HFFc6 (cell line): ENCODE results near the gene HIVEP3. TPM values are rescaled to one million over a fixed set of nuclear protein-coding genes. Genes with fewer than 3 reads are reported as not detected.

Experiments used
- DNase-seq: peaks from one replicate; pipeline ENCODE4 v3.0.0-alpha.2; 2018
- H3K27ac Mint-ChIP-seq: 2 replicates; pipeline ENCODE4 v1.8.0; 2020; ENCODE audit warnings: mild to moderate bottlenecking, mixed read lengths
- H3K27me3 Mint-ChIP-seq: 2 replicates; pipeline ENCODE4 v1.8.0; 2021; ENCODE audit warnings: mild to moderate bottlenecking, moderate library complexity, mixed read lengths; ENCODE audit not compliant: insufficient read depth
- H3K36me3 Mint-ChIP-seq: 2 replicates; pipeline ENCODE4 v1.8.0; 2021; ENCODE audit warnings: low read depth, mixed read lengths
- H3K4me1 Mint-ChIP-seq: 2 replicates; pipeline ENCODE4 v1.8.0; 2020; ENCODE audit warnings: low read depth, mixed read lengths
- H3K4me3 Mint-ChIP-seq: 2 replicates; pipeline ENCODE4 v1.8.0; 2020; ENCODE audit warnings: mild to moderate bottlenecking, moderate library complexity, mixed read lengths
- H3K9me3 Mint-ChIP-seq: 2 replicates; pipeline ENCODE4 v1.8.0; 2020; ENCODE audit warnings: mild to moderate bottlenecking, mixed read lengths
- total RNA-seq, 6 experiments: library from RNA; stranded (reverse); fragmentation: NEBNext Ultra II Directional; extraction: Animal tissue kit (Norgen Biotek cat#: 25700); gene quantifications; 2 replicates in 1 of 6; 3 replicates in 5 of 6; pipeline ENCODE4 v1.2.3, GENCODE V29; 2021
- TF ChIP-seq, protein P1 (sequence below): fragments of 200-600 bp; sonication (generic); IDR thresholded peaks from 2 replicates; pipeline ENCODE4 v1.5.0; 2021; ENCODE audit warnings: antibody characterized with exemption, mild to moderate bottlenecking

The HIVEP3 gene
- total RNA-seq, 6 experiments from 2014 or later, result 7.0 to 9.7 (median 7.9) TPM

- H3K4me3 Mint-ChIP-seq, result peak overlapping the region; percentile 89
- TF ChIP-seq, protein P1, sequence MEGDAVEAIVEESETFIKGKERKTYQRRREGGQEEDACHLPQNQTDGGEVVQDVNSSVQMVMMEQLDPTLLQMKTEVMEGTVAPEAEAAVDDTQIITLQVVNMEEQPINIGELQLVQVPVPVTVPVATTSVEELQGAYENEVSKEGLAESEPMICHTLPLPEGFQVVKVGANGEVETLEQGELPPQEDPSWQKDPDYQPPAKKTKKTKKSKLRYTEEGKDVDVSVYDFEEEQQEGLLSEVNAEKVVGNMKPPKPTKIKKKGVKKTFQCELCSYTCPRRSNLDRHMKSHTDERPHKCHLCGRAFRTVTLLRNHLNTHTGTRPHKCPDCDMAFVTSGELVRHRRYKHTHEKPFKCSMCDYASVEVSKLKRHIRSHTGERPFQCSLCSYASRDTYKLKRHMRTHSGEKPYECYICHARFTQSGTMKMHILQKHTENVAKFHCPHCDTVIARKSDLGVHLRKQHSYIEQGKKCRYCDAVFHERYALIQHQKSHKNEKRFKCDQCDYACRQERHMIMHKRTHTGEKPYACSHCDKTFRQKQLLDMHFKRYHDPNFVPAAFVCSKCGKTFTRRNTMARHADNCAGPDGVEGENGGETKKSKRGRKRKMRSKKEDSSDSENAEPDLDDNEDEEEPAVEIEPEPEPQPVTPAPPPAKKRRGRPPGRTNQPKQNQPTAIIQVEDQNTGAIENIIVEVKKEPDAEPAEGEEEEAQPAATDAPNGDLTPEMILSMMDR, result no peak
- no peaks in the 10 kb centered on the region for H3K27me3 Mint-ChIP-seq
- no peaks in the 10 kb centered on the region for H3K36me3 Mint-ChIP-seq
- no peaks in the 10 kb centered on the region for H3K9me3 Mint-ChIP-seq
- peaks cover 68% of the 10 kb centered on the region for H3K4me1 Mint-ChIP-seq
- no peak overlapping the region for H3K27ac Mint-ChIP-seq
- DNase-seq, result no peak
Measured at GRCh38 chr1:41917076-41917475, 1.6 kb downstream of the HIVEP3 start.

- TF ChIP-seq, protein P1, result no peak
- H3K36me3 Mint-ChIP-seq, result no peaks in the 10 kb centered on the region
Measured at GRCh38 chr1:41915786-41916571, 2.7 kb downstream of the HIVEP3 start.

GRCh38 chr1:41914516-41914915 lies 4.2 kb downstream of the HIVEP3 start:
- Mint-ChIP-seq H3K4me1 (peaks cover 50% of the 10 kb centered on the region), H3K27ac (no peak overlapping the region), H3K4me3 (no peak overlapping the region), H3K27me3 (no peaks in the 10 kb centered on the region), H3K36me3 (no peaks in the 10 kb centered on the region), H3K9me3 (no peaks in the 10 kb centered on the region)
- TF ChIP-seq, protein P1, result no peak
- no peak for DNase-seq

More at GRCh38 chr1:41915786-41916571, 2.7 kb downstream of the HIVEP3 start:
- Mint-ChIP-seq H3K27me3 (no peaks in the 10 kb centered on the region), H3K4me3 (no peak overlapping the region), H3K4me1 (peaks cover 65% of the 10 kb centered on the region), H3K9me3 (no peaks in the 10 kb centered on the region), H3K27ac (no peak overlapping the region; the same call in 1 of the 2 replicates)
- no peak for DNase-seq

DNA sequence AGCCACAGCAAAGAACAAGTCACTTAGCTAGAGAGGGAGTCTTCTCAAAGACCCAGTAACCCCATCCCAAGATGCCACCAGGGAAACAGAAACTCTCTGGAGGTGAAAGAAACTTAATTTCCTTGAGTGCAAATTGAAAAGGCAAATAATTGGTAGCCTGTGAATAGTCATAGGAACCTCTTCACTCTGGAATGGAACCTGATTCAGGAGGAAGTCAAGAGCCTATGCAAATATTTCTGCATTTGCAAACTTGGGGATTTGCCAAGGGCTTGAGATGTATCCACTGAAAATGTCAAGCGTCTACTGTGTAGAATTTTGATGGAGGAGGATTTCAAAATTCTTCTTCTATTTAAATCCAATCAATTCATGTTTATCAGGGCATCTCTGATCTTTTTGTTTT lies 5.7 kb downstream of the HIVEP3 start:
- Mint-ChIP-seq H3K4me3 (no peak overlapping the region), H3K27me3 (no peaks in the 10 kb centered on the region)

DNA sequence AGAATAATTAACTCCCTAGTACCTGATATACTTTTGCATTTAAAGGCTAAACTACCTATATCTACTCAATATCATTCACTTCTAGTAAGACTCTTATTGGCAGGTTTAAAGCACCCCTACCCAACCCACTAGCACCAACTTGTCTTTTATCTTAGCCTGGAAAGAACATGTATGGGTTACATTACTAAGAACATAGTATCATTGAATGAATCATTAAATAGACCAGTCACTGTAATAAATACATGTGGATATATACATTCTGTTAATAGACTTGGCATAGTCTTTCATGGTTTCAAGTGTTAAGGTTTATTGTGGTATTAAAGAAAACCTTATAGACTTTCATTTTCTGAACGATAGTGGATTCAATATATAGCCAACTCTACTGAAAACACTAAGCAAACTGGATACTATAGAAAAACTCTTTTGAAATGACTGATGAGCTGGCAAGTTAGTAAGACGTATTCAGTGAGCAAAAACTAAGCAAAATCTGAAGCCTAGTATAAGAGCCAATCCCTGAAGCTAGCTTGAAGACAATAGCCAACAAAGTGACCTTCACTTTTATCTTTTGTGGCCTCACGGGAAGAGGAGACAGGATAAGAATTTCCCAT lies 10.3 kb downstream of the HIVEP3 start:
- no peaks in the 10 kb centered on the region for H3K36me3 Mint-ChIP-seq
- peaks cover 25% of the 10 kb centered on the region for H3K4me1 Mint-ChIP-seq
- no peaks in the 10 kb centered on the region for H3K27me3 Mint-ChIP-seq
- H3K27ac Mint-ChIP-seq, result no peak overlapping the region
- no peaks in the 10 kb centered on the region for H3K9me3 Mint-ChIP-seq
- DNase-seq, result no peak
- TF ChIP-seq, protein P1, result no peak
- H3K4me3 Mint-ChIP-seq, result no peak overlapping the region

More for the DNA sequence above, 5.7 kb downstream of the HIVEP3 start:
- no peaks in the 10 kb centered on the region for H3K36me3 Mint-ChIP-seq
- no peaks in the 10 kb centered on the region for H3K9me3 Mint-ChIP-seq
- DNase-seq, result no peak
- TF ChIP-seq, protein P1, result no peak
- H3K4me1 Mint-ChIP-seq, result peaks cover 38% of the 10 kb centered on the region
- H3K27ac Mint-ChIP-seq, result no peak overlapping the region
